GM12872 (cell line): ENCODE data around the gene TBC1D14.

Experiments
- TF ChIP-seq, protein P1 (sequence below): IDR thresholded peaks from 3 replicates; pipeline ENCODE4 v1.5.1; 2011; ENCODE audit warnings: low read depth, mild to moderate bottlenecking, low read length, moderate library complexity; ENCODE audit not compliant: insufficient read depth

The TBC1D14 gene

DNA sequence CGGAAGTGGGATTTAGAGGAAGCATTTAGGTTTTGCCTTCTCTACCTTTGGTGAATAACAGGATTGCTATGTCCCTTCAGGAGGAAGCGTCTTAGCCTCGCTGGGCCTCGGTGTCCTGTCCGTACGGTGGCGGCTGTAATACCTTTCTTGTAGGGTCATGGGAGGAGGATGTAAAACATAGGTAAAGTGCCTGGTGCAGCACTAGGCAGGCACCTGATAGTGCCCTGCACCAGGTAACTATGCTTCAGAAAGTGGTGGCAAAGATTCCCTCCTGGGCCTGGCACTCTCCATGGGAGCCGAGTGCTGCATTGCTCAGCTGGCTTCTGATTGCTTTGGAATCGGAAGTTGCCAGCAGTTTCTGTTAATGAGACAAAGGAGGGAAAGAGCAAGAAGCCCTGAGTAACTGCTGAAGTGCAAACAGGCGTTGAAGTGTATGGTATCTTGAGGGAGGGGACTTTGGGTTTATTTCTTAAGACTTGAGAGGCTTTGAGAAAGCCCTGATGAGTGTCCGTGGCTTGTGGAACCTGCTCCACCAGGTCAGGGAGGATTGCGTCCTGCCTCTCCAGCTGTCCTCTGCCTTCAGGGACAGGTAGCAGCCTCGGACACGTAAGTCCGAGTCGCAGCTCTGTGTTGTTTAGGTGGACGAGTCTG, 45.8 kb downstream of the TBC1D14 start:
- TF ChIP-seq, protein P1, sequence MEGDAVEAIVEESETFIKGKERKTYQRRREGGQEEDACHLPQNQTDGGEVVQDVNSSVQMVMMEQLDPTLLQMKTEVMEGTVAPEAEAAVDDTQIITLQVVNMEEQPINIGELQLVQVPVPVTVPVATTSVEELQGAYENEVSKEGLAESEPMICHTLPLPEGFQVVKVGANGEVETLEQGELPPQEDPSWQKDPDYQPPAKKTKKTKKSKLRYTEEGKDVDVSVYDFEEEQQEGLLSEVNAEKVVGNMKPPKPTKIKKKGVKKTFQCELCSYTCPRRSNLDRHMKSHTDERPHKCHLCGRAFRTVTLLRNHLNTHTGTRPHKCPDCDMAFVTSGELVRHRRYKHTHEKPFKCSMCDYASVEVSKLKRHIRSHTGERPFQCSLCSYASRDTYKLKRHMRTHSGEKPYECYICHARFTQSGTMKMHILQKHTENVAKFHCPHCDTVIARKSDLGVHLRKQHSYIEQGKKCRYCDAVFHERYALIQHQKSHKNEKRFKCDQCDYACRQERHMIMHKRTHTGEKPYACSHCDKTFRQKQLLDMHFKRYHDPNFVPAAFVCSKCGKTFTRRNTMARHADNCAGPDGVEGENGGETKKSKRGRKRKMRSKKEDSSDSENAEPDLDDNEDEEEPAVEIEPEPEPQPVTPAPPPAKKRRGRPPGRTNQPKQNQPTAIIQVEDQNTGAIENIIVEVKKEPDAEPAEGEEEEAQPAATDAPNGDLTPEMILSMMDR: no peak

GRCh38 chr4:6956087-6956433, 46.4 kb downstream of the TBC1D14 start:
- TF ChIP-seq, protein P1: no peak

- TF ChIP-seq, protein P1: no peak
These were observed 47.0 kb downstream of the TBC1D14 start for GRCh38 chr4:6956434-6957147.

- TF ChIP-seq, protein P1: no peak
These were observed 47.5 kb downstream of the TBC1D14 start for GRCh38 chr4:6957148-6957520.

GRCh38 chr4:6957994-6958393, 48.4 kb downstream of the TBC1D14 start:
- TF ChIP-seq, protein P1: no peak

- TF ChIP-seq, protein P1: no peak
These were observed 49.6 kb downstream of the TBC1D14 start for GRCh38 chr4:6959261-6959660.

- TF ChIP-seq, protein P1: no peak
These were observed 50.5 kb downstream of the TBC1D14 start for GRCh38 chr4:6960154-6960553.
